ENCODE measurements around the gene CCDC92. TPM values are rescaled to one million over a fixed set of nuclear protein-coding genes. Genes with fewer than 3 reads are reported as not detected.

The CCDC92 gene
- total RNA-seq, 1 donor from 2014 or later, result 8.3 TPM

- Mint-ChIP-seq H3K9me3 (no peaks in the 10 kb centered on the region), H3K4me1 (ENCODE audit: low read depth) (peaks cover 32% of the 10 kb centered on the region), H3K36me3 (ENCODE audit: low read depth) (peaks cover 12% of the 10 kb centered on the region), H3K27ac (no peak overlapping the region), H3K4me3 (no peak overlapping the region), H3K27me3 (ENCODE audit: insufficient read depth) (no peaks in the 10 kb centered on the region)
- intact Hi-C loops (cut with micrococcal nuclease), result no loop called here
- DNase-seq (ENCODE audit: low spot score), result no peak
Observed at GRCh38 chr12:123997033-123997822, 24.6 kb upstream of the CCDC92 start.

DNA sequence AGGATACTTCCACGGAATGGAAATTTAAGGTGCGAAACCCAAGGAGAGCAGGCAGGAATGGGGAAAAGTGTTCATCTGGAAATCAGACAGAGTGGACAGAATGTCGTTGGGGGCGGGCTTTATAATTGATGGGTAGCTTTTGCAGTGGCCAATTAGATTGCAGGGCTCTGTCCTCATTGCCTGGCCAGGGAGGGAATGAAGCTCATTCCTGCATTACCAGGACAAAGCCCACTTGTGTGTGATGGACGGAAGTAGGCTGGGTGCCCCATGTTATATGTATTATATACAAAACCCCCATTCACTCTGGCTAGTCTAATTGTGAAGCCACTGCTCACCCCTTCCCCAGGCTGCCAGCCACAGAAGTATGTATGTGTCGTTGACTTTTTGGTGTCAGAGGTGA is 23.9 kb upstream of the CCDC92 start:
- no peak overlapping the region for H3K27ac Mint-ChIP-seq
- H3K4me1 Mint-ChIP-seq (ENCODE audit: low read depth), result peaks cover 32% of the 10 kb centered on the region
- H3K27me3 Mint-ChIP-seq (ENCODE audit: insufficient read depth), result no peaks in the 10 kb centered on the region
- no peak for DNase-seq (ENCODE audit: low spot score)
- intact Hi-C loops (cut with micrococcal nuclease), result no loop called here
- H3K9me3 Mint-ChIP-seq, result no peaks in the 10 kb centered on the region
- H3K36me3 Mint-ChIP-seq (ENCODE audit: low read depth), result peaks cover 12% of the 10 kb centered on the region
- no peak overlapping the region for H3K4me3 Mint-ChIP-seq

DNA sequence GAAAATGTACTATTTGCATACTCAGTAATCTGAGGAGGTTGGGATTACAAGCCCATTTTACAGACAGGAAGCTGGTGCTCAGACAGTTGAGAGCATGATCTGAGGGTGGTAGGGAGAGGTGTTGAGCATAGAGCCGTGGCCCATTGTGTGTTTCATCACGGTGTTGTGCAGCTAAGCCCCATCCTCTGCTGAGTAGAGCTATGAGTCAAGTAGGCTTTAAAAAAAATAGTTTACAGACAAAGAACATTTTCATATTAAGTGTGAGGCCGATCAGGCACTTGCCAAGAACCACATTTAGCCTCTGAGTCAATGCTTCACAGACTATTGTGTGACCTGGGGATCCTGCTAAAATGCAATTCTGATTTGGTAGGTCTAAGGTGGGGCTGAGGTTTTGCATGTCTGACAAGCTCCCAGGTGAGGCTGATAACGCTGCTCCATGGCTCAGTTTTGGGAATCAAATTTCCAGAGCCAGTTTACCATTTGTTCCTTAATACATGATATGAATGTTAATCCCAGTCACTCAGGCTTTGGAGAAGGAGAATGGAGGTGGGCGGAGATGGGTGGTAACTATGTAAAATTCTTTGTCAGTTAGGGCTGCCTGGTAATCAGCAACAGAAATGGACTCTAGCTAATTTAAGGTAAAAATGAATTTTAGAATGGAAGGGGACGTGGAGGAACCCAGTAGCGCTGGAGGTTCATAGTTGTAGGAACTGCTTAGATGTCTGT is 22.6 kb upstream of the CCDC92 start:
- H3K4me3 Mint-ChIP-seq, result no peak overlapping the region
- H3K27me3 Mint-ChIP-seq (ENCODE audit: insufficient read depth), result no peaks in the 10 kb centered on the region
- H3K36me3 Mint-ChIP-seq (ENCODE audit: low read depth), result peaks cover 17% of the 10 kb centered on the region
- H3K4me1 Mint-ChIP-seq (ENCODE audit: low read depth), result peaks cover 41% of the 10 kb centered on the region
- no peak for DNase-seq (ENCODE audit: low spot score)
- no peaks in the 10 kb centered on the region for H3K9me3 Mint-ChIP-seq
- intact Hi-C loops (cut with micrococcal nuclease), result no loop called here
- no peak overlapping the region for H3K27ac Mint-ChIP-seq

DNA sequence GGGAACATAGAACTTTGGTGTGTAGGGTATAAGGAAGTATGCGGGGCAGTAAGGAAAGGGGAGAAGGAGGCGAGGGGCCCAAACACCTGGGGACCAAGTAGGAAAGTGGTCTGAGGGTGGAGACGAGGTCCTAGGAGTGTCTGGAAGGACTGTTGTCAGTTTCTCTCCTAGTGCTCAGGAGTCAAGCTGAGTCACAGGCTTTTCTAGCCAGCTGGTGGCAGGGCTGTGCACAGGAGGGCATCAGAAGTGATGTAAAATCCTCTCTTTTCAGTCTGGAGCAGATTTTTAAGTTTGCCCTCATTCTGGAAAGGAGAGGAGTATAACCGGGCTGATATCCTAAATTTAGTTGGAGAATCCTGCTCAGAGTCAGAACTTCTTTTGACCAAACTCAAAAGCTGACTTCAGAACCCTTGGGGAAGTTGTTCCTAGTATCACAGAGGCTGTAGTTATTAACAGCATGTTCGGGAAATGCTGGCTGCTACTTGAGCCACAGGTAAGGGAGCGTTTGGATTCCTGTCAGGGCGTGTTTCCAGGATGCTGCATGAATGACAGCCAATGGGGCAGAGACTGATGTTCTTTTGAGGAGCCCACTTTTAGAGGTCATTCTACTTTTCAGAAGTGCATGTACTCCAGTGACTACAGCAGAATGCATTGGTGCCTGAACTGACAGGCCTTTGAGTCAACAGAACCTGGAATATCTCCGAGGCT is 19.6 kb upstream of the CCDC92 start:
- Mint-ChIP-seq H3K36me3 (ENCODE audit: low read depth) (peaks cover 32% of the 10 kb centered on the region), H3K4me1 (ENCODE audit: low read depth) (peaks cover 43% of the 10 kb centered on the region), H3K27me3 (ENCODE audit: insufficient read depth) (no peaks in the 10 kb centered on the region), H3K4me3 (no peak overlapping the region), H3K9me3 (no peaks in the 10 kb centered on the region), H3K27ac (no peak overlapping the region)
- intact Hi-C loops (cut with micrococcal nuclease), result no loop called here
- DNase-seq (ENCODE audit: low spot score), result no peak

DNA sequence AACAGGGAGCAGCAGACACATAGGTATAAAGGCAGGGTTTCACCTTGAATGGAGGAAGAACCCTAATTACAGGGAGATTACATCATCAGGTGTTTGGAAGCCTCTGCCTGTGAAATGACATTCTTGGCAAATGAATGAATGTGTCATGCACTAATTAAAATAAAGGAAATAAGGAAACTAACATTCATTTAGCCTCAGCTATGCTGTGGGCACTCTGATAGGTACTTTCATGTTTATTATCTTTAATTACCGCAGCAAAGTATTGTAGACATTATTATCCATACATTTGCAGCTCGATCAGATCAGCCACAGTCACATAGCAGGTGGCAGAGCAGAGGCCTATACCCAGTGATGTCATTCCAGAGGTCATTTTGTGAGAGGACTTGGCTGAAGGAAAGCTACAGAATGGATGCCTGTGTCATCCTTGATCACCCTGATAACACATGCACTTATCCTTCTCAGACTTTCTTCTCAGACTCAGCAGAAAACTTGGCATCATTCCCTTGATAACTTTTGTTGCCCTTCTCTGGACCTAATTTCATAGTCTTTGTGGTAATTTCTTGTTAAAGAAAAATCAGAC is 18.8 kb upstream of the CCDC92 start:
- H3K9me3 Mint-ChIP-seq, result no peaks in the 10 kb centered on the region
- no peaks in the 10 kb centered on the region for H3K27me3 Mint-ChIP-seq (ENCODE audit: insufficient read depth)
- H3K4me1 Mint-ChIP-seq (ENCODE audit: low read depth), result peaks cover 39% of the 10 kb centered on the region
- intact Hi-C loops (cut with micrococcal nuclease), result no loop called here
- no peak overlapping the region for H3K27ac Mint-ChIP-seq
- H3K4me3 Mint-ChIP-seq, result no peak overlapping the region
- DNase-seq (ENCODE audit: low spot score), result no peak
- peaks cover 32% of the 10 kb centered on the region for H3K36me3 Mint-ChIP-seq (ENCODE audit: low read depth)

DNA sequence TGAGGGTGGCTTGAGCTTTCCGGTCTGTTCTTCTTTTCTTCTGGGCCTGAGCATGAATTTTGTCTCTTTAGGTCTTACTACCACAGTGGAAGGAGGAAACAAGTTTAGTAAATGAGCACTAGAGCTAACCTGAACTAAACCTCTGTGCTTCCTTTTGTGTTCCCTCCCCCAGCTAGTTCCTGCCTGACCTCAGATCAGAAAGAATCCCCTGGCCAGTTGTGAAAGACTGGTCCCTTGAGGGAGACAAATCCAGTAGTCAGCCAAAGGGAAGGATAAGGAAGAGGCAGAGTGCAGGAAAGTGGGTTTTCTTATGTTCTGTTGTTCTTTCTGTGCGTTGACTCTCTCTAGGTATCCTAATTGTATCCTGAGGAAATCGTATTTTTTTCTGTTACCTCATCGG is 17.9 kb upstream of the CCDC92 start:
- intact Hi-C loops (cut with micrococcal nuclease), result no loop called here
- Mint-ChIP-seq H3K27ac (no peak overlapping the region), H3K27me3 (ENCODE audit: insufficient read depth) (no peaks in the 10 kb centered on the region), H3K36me3 (ENCODE audit: low read depth) (peaks cover 32% of the 10 kb centered on the region), H3K4me1 (ENCODE audit: low read depth) (peaks cover 30% of the 10 kb centered on the region), H3K4me3 (no peak overlapping the region), H3K9me3 (no peaks in the 10 kb centered on the region)
- no peak for DNase-seq (ENCODE audit: low spot score)

GRCh38 chr12:123989753-123990152 is 17.1 kb upstream of the CCDC92 start:
- intact Hi-C loops (cut with micrococcal nuclease), result no loop called here
- Mint-ChIP-seq H3K27ac (no peak overlapping the region), H3K4me3 (no peak overlapping the region), H3K36me3 (ENCODE audit: low read depth) (peaks cover 28% of the 10 kb centered on the region), H3K27me3 (ENCODE audit: insufficient read depth) (no peaks in the 10 kb centered on the region), H3K4me1 (ENCODE audit: low read depth) (peaks cover 27% of the 10 kb centered on the region), H3K9me3 (no peaks in the 10 kb centered on the region)
- DNase-seq (ENCODE audit: low spot score), result no peak

DNA sequence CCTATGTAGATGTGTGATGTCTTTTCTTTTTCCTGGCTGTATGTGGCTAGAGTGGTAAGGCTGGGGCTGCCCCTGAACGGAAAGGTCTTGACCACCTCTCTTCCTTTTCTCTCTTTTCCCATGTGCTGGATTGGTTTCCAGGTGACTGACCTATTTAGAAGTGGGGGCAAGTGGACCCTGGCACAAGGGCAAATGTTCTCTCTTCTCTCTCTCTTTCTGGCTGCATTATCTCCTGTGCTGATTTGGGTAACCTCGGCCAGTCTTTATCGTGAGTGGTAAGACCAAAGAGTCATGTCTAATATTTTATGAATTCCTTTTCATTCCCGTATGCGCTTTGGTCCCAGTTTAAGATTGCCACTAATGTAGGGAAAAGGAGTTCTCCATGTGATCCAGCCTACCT is 16.5 kb upstream of the CCDC92 start:
- no peaks in the 10 kb centered on the region for H3K9me3 Mint-ChIP-seq

GRCh38 chr12:123987022-123987421 is 14.4 kb upstream of the CCDC92 start:
- H3K9me3 Mint-ChIP-seq, result no peaks in the 10 kb centered on the region
- H3K27me3 Mint-ChIP-seq (ENCODE audit: insufficient read depth), result no peaks in the 10 kb centered on the region
- no peak overlapping the region for H3K27ac Mint-ChIP-seq
- peaks cover 32% of the 10 kb centered on the region for H3K4me1 Mint-ChIP-seq (ENCODE audit: low read depth)
- H3K4me3 Mint-ChIP-seq, result no peak overlapping the region
- no peak for DNase-seq (ENCODE audit: low spot score)
- H3K36me3 Mint-ChIP-seq (ENCODE audit: low read depth), result peaks cover 28% of the 10 kb centered on the region
- intact Hi-C loops (cut with micrococcal nuclease), result no loop called here

More for the DNA sequence above, 16.5 kb upstream of the CCDC92 start:
- intact Hi-C loops (cut with micrococcal nuclease), result no loop called here
- Mint-ChIP-seq H3K4me3 (no peak overlapping the region), H3K27me3 (ENCODE audit: insufficient read depth) (no peaks in the 10 kb centered on the region), H3K27ac (no peak overlapping the region), H3K4me1 (ENCODE audit: low read depth) (peaks cover 27% of the 10 kb centered on the region), H3K36me3 (ENCODE audit: low read depth) (peaks cover 28% of the 10 kb centered on the region)
- DNase-seq (ENCODE audit: low spot score), result no peak

- H3K36me3 Mint-ChIP-seq (ENCODE audit: low read depth), result peaks cover 30% of the 10 kb centered on the region
- no peak for DNase-seq (ENCODE audit: low spot score)
- intact Hi-C loops (cut with micrococcal nuclease), result no loop called here
- no peak overlapping the region for H3K4me3 Mint-ChIP-seq
- H3K9me3 Mint-ChIP-seq, result no peaks in the 10 kb centered on the region
- H3K27me3 Mint-ChIP-seq (ENCODE audit: insufficient read depth), result no peaks in the 10 kb centered on the region
- peaks cover 32% of the 10 kb centered on the region for H3K4me1 Mint-ChIP-seq (ENCODE audit: low read depth)
- H3K27ac Mint-ChIP-seq, result no peak overlapping the region
Observed at GRCh38 chr12:123986374-123986965, 13.8 kb upstream of the CCDC92 start.

DNA sequence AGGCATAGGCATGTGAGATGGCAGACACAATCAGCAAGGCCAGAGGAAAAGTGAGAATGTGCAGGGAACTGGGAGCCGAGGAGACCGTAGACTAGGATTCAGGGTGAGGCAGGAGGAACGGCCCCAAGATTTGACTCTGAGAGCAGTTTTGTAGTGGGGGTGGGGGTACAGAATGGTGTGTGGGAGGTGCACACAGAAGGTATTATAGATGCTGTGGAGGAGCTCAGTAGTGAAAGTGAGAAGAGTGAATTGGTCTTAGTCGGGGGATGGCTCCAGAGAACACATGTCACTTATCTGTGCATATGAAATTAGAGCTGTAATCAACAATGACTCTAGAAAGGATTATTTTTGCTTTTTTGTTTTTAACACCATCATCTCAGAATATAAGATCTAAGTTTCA is 12.3 kb upstream of the CCDC92 start:
- H3K36me3 Mint-ChIP-seq (ENCODE audit: low read depth), result peaks cover 27% of the 10 kb centered on the region
- no peak overlapping the region for H3K27ac Mint-ChIP-seq
- no peaks in the 10 kb centered on the region for H3K27me3 Mint-ChIP-seq (ENCODE audit: insufficient read depth)
- DNase-seq (ENCODE audit: low spot score), result no peak
- no peak overlapping the region for H3K4me3 Mint-ChIP-seq
- H3K9me3 Mint-ChIP-seq, result no peaks in the 10 kb centered on the region
- peaks cover 20% of the 10 kb centered on the region for H3K4me1 Mint-ChIP-seq (ENCODE audit: low read depth)
- intact Hi-C loops (cut with micrococcal nuclease), result loop anchor here (1.0 kb wide), 2 partner anchors 80 to 184 kb away; no protein-coding TSS in a partner anchor

GRCh38 chr12:123983822-123984485 is 11.3 kb upstream of the CCDC92 start:
- no peak overlapping the region for H3K27ac Mint-ChIP-seq
- H3K9me3 Mint-ChIP-seq, result no peaks in the 10 kb centered on the region
- peak; percentile 25 for DNase-seq (ENCODE audit: low spot score)
- H3K36me3 Mint-ChIP-seq (ENCODE audit: low read depth), result peaks cover 19% of the 10 kb centered on the region
- intact Hi-C loops (cut with micrococcal nuclease), result loop anchor here (1.0 kb wide), 2 partner anchors 79 to 183 kb away; no protein-coding TSS in a partner anchor
- peaks cover 13% of the 10 kb centered on the region for H3K4me1 Mint-ChIP-seq (ENCODE audit: low read depth)
- no peak overlapping the region for H3K4me3 Mint-ChIP-seq
- H3K27me3 Mint-ChIP-seq (ENCODE audit: insufficient read depth), result no peaks in the 10 kb centered on the region
